Vagina (tissue), 2 donors: ENCODE data around the gene DIPK1B. TPM values are rescaled to one million over a fixed set of nuclear protein-coding genes. Genes with fewer than 3 reads are reported as not detected.
"Not testable (repeated sequence)": the region's sequence is repeated elsewhere in the genome, so short reads cannot be mapped to it uniquely, and the experiment has no call there.

Source experiments
- DNase-seq, 2 donors: peaks; one replicate each; pipeline ENCODE4 v3.0.0-alpha.2; 2017; ENCODE audit errors: extremely low spot score in 2 of 2
- H3K27ac ChIP-seq: fragments of 200-600 bp; sonication (generic); one replicate; pipeline ENCODE4 v1.5.1; 2019
- H3K27me3 ChIP-seq: fragments of 200-600 bp; sonication (generic); one replicate; pipeline ENCODE4 v1.5.1; 2019
- H3K36me3 ChIP-seq, 2 donors: fragments of 200-600 bp; sonication (generic); one replicate each; pipeline ENCODE4 v1.5.1; 2017 to 2019
- H3K4me1 ChIP-seq: fragments of 200-600 bp; sonication (generic); one replicate; pipeline ENCODE4 v1.5.1; 2019
- H3K4me3 ChIP-seq, 2 donors: fragments of 200-600 bp; sonication (generic); 1 replicate in 1 of 2; 2 replicates in 1 of 2; pipeline ENCODE4 v1.5.1; 2016 to 2019
- H3K9me3 ChIP-seq: fragments of 200-600 bp; sonication (generic); one replicate; pipeline ENCODE4 v1.5.1; 2019
- POLR2A ChIP-seq, 2 donors: fragments of 450-650 bp; IDR thresholded peaks; one replicate each; pipeline ENCODE4 v1.6.1; 2017; ENCODE audit warnings: antibody characterized with exemption in 2 of 2, mild to moderate bottlenecking in 2 of 2, moderate library complexity in 2 of 2
- POLR2AphosphoS5 ChIP-seq, 2 donors: sonication (generic); formaldehyde crosslinking; IDR thresholded peaks; one replicate each; pipeline ENCODE4 v1.9.0; 2017; ENCODE audit warnings: antibody characterized with exemption in 2 of 2, mild to moderate bottlenecking in 2 of 2, low read depth in 1 of 2; ENCODE audit not compliant: insufficient read depth in 1 of 2
- intact Hi-C: fragments of 100-400 bp; cut with DNase I; formaldehyde crosslinking; loops from one replicate; pipeline ENCODE4 v1.15.1; 2023
- total RNA-seq: library from RNA; depleted of rRNA; stranded (reverse); fragments of >200 nt; gene quantifications from one replicate; pipeline ENCODE4 v1.2.3, GENCODE V29; 2016
- TF ChIP-seq, protein P1 (sequence below), 3 experiments: fragments of 450-650 bp in 2 of 3; fragments of 200-600 bp in 1 of 3; sonication (generic) in 1 of 3; IDR thresholded peaks; one replicate each; pipeline ENCODE4 v1.5.1; 2017 to 2019; ENCODE audit warnings: antibody characterized with exemption in 3 of 3, mild to moderate bottlenecking in 2 of 3, moderate library complexity in 2 of 3

Gene DIPK1B
- total RNA-seq, 1 donor from 2014 or later, result 11.5 TPM

DNA sequence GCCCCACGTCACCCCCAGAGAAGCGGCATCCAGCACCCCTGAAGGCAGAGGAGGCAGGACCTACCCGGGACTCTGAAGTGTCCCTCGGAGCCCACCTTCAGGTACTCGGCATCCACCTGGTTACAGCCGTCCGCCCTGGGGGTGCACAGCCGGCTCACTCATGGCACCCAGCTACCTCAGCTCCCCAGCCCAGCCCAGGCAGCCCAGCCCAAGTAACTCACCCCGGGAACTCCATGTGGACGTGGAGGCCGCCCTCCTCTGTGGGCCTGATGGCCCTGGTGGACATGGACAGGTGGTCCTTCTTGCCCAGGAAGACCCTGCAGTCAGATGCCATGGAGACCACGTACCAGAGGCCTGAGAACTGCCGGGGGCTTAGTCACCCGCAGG is 51.3 kb downstream of the DIPK1B start:
- H3K9me3 ChIP-seq, result no peaks in the 10 kb centered on the region
- no peak for TF ChIP-seq POLR2A (IDR thresholded peaks at IDR 0.05)
- no peak for TF ChIP-seq POLR2AphosphoS5 (IDR thresholded peaks at IDR 0.05; ENCODE audit: insufficient read depth in 1 of 2, low read depth in 1 of 2)
- TF ChIP-seq, protein P1, sequence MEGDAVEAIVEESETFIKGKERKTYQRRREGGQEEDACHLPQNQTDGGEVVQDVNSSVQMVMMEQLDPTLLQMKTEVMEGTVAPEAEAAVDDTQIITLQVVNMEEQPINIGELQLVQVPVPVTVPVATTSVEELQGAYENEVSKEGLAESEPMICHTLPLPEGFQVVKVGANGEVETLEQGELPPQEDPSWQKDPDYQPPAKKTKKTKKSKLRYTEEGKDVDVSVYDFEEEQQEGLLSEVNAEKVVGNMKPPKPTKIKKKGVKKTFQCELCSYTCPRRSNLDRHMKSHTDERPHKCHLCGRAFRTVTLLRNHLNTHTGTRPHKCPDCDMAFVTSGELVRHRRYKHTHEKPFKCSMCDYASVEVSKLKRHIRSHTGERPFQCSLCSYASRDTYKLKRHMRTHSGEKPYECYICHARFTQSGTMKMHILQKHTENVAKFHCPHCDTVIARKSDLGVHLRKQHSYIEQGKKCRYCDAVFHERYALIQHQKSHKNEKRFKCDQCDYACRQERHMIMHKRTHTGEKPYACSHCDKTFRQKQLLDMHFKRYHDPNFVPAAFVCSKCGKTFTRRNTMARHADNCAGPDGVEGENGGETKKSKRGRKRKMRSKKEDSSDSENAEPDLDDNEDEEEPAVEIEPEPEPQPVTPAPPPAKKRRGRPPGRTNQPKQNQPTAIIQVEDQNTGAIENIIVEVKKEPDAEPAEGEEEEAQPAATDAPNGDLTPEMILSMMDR (IDR thresholded peaks at IDR 0.05), result no peak
- H3K27ac ChIP-seq, result no peak overlapping the region
- intact Hi-C loops, result no loop called here
- no peak overlapping the region for H3K4me3 ChIP-seq
- no peaks in the 10 kb centered on the region for H3K36me3 ChIP-seq
- DNase-seq, result no peak
- no peaks in the 10 kb centered on the region for H3K27me3 ChIP-seq
- H3K4me1 ChIP-seq, result peaks cover 5% of the 10 kb centered on the region

GRCh38 chr9:136764301-136764891 is 52.0 kb downstream of the DIPK1B start, which contains the start of gene LCN15:
TSS of gene LCN15 (minus strand) at chr9:136764518. CDS start at chr9:136764488, 30 bp downstream.
- Histone ChIP-seq H3K4me3 (no peak within 1 kb of the TSS), H3K9me3 (no peaks in the 10 kb centered on the region), H3K27ac (no peak within 1 kb of the TSS), H3K27me3 (no peaks in the 10 kb centered on the region), H3K4me1 (peaks cover 5% of the 10 kb centered on the region), H3K36me3 (no peaks in the 10 kb centered on the region)
- no peak for DNase-seq
- TF ChIP-seq, protein P1 (IDR thresholded peaks at IDR 0.05), result no peak
- TF ChIP-seq POLR2A (IDR thresholded peaks at IDR 0.05), result no peak
- no peak for TF ChIP-seq POLR2AphosphoS5 (IDR thresholded peaks at IDR 0.05; ENCODE audit: insufficient read depth in 1 of 2, low read depth in 1 of 2)
- intact Hi-C loops, result no loop called here

GRCh38 chr9:136765041-136765440 is 52.7 kb downstream of the DIPK1B start:
- no peak overlapping the region for H3K27ac ChIP-seq
- H3K36me3 ChIP-seq, result no peaks in the 10 kb centered on the region
- peaks cover 5% of the 10 kb centered on the region for H3K4me1 ChIP-seq
- H3K9me3 ChIP-seq, result no peaks in the 10 kb centered on the region
- intact Hi-C loops, result no loop called here
- TF ChIP-seq POLR2A (IDR thresholded peaks at IDR 0.05) (no peak), POLR2AphosphoS5 (IDR thresholded peaks at IDR 0.05; ENCODE audit: insufficient read depth in 1 of 2, low read depth in 1 of 2) (no peak)
- TF ChIP-seq, protein P1 (IDR thresholded peaks at IDR 0.05), result no peak
- DNase-seq, result no peak
- H3K27me3 ChIP-seq, result no peaks in the 10 kb centered on the region
- H3K4me3 ChIP-seq, result no peak overlapping the region

DNA sequence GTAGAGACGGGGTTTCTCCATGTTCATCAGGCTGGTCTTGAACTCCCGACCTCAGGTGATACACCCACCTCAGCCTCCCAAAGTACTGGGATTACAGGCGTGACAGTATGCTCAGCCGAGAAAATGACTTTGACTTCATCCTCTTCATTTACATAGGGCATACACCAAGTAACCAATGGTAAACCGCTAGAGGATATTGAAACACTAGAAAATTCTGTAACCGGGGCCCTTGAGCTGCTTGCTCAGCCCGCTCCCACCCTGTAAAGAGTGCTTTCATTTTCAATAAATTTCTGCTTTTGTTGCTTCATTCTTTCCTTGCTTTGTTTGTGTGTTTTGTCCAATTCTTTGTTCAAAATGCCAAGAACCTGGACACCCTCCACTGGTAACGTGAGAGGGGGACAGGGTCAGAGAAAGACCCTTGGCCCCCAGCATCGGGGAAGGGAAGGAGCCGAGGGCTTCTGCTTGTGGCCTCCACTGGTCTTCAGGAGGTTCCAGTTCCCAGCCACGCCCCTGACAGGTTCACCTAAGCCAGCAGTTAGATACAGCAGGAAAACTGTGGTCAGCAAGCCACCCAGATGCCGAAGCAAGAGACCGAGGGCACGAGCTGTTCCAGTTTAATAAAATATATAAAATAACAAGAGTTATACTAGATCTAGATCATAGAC is 53.5 kb downstream of the DIPK1B start:
- H3K4me3 ChIP-seq, H3K36me3 ChIP-seq, H3K4me1 ChIP-seq, H3K9me3 ChIP-seq, intact Hi-C loops, H3K27me3 ChIP-seq, DNase-seq, H3K27ac ChIP-seq: not testable (repeated sequence)

GRCh38 chr9:136766410-136767120 is 54.2 kb downstream of the DIPK1B start:
- H3K27me3 ChIP-seq, H3K4me1 ChIP-seq, H3K4me3 ChIP-seq, intact Hi-C loops, H3K9me3 ChIP-seq, DNase-seq, H3K36me3 ChIP-seq, H3K27ac ChIP-seq: not testable (repeated sequence)

DNA sequence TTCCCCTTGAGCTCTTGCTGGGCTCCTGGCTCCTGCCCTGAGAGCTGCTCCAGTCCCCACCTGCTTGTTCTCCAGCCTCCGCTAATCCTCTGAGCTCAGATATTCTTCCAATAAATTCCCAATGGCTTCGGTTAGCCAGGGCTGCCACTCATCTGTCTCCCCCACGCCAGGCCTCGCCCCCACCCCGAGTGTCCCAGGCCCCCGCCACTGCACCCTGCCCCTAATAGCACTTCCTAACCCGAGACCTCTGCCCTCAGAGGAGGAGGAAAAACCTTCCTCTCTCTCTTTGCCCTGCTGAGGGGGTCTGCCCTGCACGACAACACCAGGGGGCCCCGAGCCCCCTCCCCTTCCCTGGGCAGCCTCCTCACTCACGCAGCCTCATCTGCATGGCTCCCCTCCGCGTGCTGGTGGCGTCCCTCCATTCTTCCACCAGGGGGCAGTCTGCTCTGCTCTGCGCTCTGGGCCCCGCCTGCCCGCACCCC is 57.4 kb downstream of the DIPK1B start:
- Histone ChIP-seq H3K4me3 (no peak overlapping the region), H3K4me1 (no peaks in the 10 kb centered on the region), H3K27ac (no peak overlapping the region), H3K9me3 (no peaks in the 10 kb centered on the region), H3K36me3 (no peaks in the 10 kb centered on the region), H3K27me3 (no peaks in the 10 kb centered on the region)
- intact Hi-C loops, result no loop called here
- no peak for DNase-seq
- TF ChIP-seq, protein P1 (IDR thresholded peaks at IDR 0.05), result no peak
- TF ChIP-seq POLR2AphosphoS5 (IDR thresholded peaks at IDR 0.05; ENCODE audit: insufficient read depth in 1 of 2, low read depth in 1 of 2) (no peak), POLR2A (IDR thresholded peaks at IDR 0.05) (no peak)
